ENCODE measurements around the gene DUSP1. TPM values are rescaled to one million over a fixed set of nuclear protein-coding genes. Genes with fewer than 3 reads are reported as not detected.
A peak's percentile ranks its signal among the peaks of the same experiment; 100 is the strongest.

DUSP1 gene
- total and polyA plus RNA-seq, 2 of the 13 experiments (the other 11 are each of a cell fraction or from before 2014, with no cell fraction given), result 27.1 to 55.5 TPM

DNA sequence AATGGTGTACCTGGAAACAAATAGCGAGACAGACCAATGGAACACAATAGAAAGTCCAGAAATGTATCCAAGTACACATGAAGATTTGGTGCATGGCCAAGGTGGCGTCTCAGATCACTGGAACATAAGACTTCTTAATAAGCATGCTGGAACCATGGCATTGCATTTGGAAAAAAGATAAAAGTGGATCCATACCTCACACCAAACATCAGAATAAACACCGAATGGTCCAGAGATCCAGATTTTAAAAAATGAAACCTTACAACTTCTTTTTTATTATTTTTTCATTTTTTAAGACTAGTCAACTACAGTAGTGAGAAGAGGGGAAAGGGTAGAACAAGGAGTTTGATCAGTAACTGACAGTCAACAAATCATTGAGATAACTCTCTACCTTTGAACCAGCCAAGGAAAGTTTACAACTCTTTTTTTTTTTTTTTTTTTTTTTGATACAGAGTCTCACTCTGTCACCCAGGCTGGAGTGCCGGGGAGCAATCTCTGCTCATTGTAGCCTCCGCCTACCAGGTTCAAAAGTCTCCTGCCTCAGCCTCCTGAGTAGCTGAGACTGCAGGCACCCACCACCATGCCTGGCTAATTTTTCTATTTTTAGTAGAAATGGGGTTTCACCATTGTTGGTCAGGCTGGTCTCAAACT is 8.8 kb upstream of the DUSP1 start (continued):
- TF ChIP-seq, protein P1, sequence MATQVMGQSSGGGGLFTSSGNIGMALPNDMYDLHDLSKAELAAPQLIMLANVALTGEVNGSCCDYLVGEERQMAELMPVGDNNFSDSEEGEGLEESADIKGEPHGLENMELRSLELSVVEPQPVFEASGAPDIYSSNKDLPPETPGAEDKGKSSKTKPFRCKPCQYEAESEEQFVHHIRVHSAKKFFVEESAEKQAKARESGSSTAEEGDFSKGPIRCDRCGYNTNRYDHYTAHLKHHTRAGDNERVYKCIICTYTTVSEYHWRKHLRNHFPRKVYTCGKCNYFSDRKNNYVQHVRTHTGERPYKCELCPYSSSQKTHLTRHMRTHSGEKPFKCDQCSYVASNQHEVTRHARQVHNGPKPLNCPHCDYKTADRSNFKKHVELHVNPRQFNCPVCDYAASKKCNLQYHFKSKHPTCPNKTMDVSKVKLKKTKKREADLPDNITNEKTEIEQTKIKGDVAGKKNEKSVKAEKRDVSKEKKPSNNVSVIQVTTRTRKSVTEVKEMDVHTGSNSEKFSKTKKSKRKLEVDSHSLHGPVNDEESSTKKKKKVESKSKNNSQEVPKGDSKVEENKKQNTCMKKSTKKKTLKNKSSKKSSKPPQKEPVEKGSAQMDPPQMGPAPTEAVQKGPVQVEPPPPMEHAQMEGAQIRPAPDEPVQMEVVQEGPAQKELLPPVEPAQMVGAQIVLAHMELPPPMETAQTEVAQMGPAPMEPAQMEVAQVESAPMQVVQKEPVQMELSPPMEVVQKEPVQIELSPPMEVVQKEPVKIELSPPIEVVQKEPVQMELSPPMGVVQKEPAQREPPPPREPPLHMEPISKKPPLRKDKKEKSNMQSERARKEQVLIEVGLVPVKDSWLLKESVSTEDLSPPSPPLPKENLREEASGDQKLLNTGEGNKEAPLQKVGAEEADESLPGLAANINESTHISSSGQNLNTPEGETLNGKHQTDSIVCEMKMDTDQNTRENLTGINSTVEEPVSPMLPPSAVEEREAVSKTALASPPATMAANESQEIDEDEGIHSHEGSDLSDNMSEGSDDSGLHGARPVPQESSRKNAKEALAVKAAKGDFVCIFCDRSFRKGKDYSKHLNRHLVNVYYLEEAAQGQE (IDR thresholded peaks at IDR 0.05; ENCODE audit: borderline replicate concordance in 1 of 2, low read depth in 1 of 2, low read length in 2 of 2), result no peak
- no peak; the same call in 1 of the 2 replicates for TF ChIP-seq FOXJ3 (CRISPR knock-in tag; IDR thresholded peaks at IDR 0.05; ENCODE audit: borderline replicate concordance)
- 0 out of 2 replicates have a peak, but pooled peaks have one; percentile 11 for TF ChIP-seq SOX13 (IDR thresholded peaks at IDR 0.05)
- peak in 1 of 2 experiments; percentile 36; a peak in 1 of 4 replicates for TF ChIP-seq SOX13 (CRISPR knock-in tag; conservative IDR thresholded peaks at IDR 0.05 in 1 of 2, IDR thresholded peaks at IDR 0.05 in 1 of 2)
- TF ChIP-seq ZNF234 (CRISPR knock-in tag; conservative IDR thresholded peaks at IDR 0.05), result no peak
- no peak for TF ChIP-seq ZNF713 (CRISPR knock-in tag; IDR thresholded peaks at IDR 0.05)
- no peak for TF ChIP-seq REPIN1 (CRISPR knock-in tag; IDR thresholded peaks at IDR 0.05; ENCODE audit: borderline replicate concordance, low read depth)
- no peak for TF ChIP-seq CBX1 (IDR thresholded peaks at IDR 0.05; ENCODE audit: low read depth)
- TF ChIP-seq MAFG (CRISPR knock-in tag; IDR thresholded peaks at IDR 0.05), result no peak
- TF ChIP-seq PHF20 (CRISPR knock-in tag; IDR thresholded peaks at IDR 0.05), result no peak
- TF ChIP-seq, protein P2, sequence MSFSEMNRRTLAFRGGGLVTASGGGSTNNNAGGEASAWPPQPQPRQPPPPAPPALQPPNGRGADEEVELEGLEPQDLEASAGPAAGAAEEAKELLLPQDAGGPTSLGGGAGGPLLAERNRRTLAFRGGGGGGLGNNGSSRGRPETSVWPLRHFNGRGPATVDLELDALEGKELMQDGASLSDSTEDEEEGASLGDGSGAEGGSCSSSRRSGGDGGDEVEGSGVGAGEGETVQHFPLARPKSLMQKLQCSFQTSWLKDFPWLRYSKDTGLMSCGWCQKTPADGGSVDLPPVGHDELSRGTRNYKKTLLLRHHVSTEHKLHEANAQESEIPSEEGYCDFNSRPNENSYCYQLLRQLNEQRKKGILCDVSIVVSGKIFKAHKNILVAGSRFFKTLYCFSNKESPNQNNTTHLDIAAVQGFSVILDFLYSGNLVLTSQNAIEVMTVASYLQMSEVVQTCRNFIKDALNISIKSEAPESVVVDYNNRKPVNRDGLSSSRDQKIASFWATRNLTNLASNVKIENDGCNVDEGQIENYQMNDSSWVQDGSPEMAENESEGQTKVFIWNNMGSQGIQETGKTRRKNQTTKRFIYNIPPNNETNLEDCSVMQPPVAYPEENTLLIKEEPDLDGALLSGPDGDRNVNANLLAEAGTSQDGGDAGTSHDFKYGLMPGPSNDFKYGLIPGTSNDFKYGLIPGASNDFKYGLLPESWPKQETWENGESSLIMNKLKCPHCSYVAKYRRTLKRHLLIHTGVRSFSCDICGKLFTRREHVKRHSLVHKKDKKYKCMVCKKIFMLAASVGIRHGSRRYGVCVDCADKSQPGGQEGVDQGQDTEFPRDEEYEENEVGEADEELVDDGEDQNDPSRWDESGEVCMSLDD (CRISPR knock-in tag; IDR thresholded peaks at IDR 0.05; ENCODE audit: borderline replicate concordance), result no peak
- peak; percentile 30; the same call in 1 of the 2 replicates for TF ChIP-seq HDAC2 (CRISPR knock-in tag; IDR thresholded peaks at IDR 0.05)
- TF ChIP-seq, protein P3, sequence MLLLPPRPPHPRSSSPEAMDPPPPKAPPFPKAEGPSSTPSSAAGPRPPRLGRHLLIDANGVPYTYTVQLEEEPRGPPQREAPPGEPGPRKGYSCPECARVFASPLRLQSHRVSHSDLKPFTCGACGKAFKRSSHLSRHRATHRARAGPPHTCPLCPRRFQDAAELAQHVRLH (CRISPR knock-in tag; IDR thresholded peaks at IDR 0.05; ENCODE audit: borderline replicate concordance, low read depth), result no peak
- TF ChIP-seq PHF21A (CRISPR knock-in tag; IDR thresholded peaks at IDR 0.05), result peak; percentile 33; the same call in 1 of the 2 replicates
- no peak for TF ChIP-seq ZIK1 (CRISPR knock-in tag; IDR thresholded peaks at IDR 0.05; ENCODE audit: borderline replicate concordance, low read depth)
- TF ChIP-seq NR2F6 (IDR thresholded peaks at IDR 0.05), result peak; percentile 29; the same call in 1 of the 2 replicates
- TF ChIP-seq NR2F6 (CRISPR knock-in tag; IDR thresholded peaks at IDR 0.05), result peak; percentile 34; the same call in 1 of the 2 replicates
- TF ChIP-seq FOXO1 (CRISPR knock-in tag; IDR thresholded peaks at IDR 0.05), result no peak
- TF ChIP-seq ZNF510 (CRISPR knock-in tag; IDR thresholded peaks at IDR 0.05; ENCODE audit: low read depth), result no peak
- no peak for TF ChIP-seq SKI (IDR thresholded peaks at IDR 0.05; ENCODE audit: partially characterized antibody)
- TF ChIP-seq, protein P4, sequence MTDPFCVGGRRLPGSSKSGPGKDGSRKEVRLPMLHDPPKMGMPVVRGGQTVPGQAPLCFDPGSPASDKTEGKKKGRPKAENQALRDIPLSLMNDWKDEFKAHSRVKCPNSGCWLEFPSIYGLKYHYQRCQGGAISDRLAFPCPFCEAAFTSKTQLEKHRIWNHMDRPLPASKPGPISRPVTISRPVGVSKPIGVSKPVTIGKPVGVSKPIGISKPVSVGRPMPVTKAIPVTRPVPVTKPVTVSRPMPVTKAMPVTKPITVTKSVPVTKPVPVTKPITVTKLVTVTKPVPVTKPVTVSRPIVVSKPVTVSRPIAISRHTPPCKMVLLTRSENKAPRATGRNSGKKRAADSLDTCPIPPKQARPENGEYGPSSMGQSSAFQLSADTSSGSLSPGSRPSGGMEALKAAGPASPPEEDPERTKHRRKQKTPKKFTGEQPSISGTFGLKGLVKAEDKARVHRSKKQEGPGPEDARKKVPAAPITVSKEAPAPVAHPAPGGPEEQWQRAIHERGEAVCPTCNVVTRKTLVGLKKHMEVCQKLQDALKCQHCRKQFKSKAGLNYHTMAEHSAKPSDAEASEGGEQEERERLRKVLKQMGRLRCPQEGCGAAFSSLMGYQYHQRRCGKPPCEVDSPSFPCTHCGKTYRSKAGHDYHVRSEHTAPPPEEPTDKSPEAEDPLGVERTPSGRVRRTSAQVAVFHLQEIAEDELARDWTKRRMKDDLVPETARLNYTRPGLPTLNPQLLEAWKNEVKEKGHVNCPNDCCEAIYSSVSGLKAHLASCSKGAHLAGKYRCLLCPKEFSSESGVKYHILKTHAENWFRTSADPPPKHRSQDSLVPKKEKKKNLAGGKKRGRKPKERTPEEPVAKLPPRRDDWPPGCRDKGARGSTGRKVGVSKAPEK (CRISPR knock-in tag; IDR thresholded peaks at IDR 0.05; ENCODE audit: borderline replicate concordance), result no peak
